Kidney (tissue), 14 donors: ENCODE measurements around the gene SNRPF. TPM values are rescaled to one million over a fixed set of nuclear protein-coding genes. Genes with fewer than 3 reads are reported as not detected.
A peak's percentile ranks its signal among the peaks of the same experiment; 100 is the strongest.

ENCODE experiments used
- DNase-seq, 5 donors: peaks; one replicate each; pipeline ENCODE4 v3.0.0-alpha.2; 2013 to 2020
- FAIRE-seq: peaks from 2 replicates; lab custom pipeline; 2012; peaks lifted over from hg19 to GRCh38; lab: Jason Lieb, UNC
- H3K27ac ChIP-seq, 2 donors: one replicate each; pipeline ENCODE4 v1.7.0; 2013; ENCODE audit warnings: low read depth in 2 of 2, low read length in 2 of 2, inconsistent platforms in 1 of 2
- H3K27me3 ChIP-seq: one replicate; pipeline ENCODE4 v1.7.1; 2013; ENCODE audit warnings: low read length, inconsistent platforms; ENCODE audit not compliant: control insufficient read depth, insufficient read depth
- H3K36me3 ChIP-seq, 3 donors: one replicate each; pipeline versions ENCODE4 v1.7.0 to v1.7.1; 2013; ENCODE audit warnings: low read length in 3 of 3, control low read depth in 1 of 3, inconsistent platforms in 1 of 3; ENCODE audit not compliant: insufficient read depth in 3 of 3, control insufficient read depth in 2 of 3
- H3K4me1 ChIP-seq, 3 donors: one replicate each; pipeline versions ENCODE4 v1.7.0 to v1.7.1; 2013; ENCODE audit warnings: low read length in 3 of 3, inconsistent platforms in 1 of 3, low read depth in 1 of 3; ENCODE audit not compliant: control insufficient read depth in 2 of 3, insufficient read depth in 2 of 3
- H3K4me3 ChIP-seq, 3 donors: one replicate each; pipeline versions ENCODE4 v1.7.0 to v1.8.1; 2013; ENCODE audit warnings: low read length in 3 of 3, control low read depth in 1 of 3, inconsistent platforms in 1 of 3
- H3K9ac ChIP-seq, 3 donors: one replicate each; pipeline versions ENCODE4 v1.7.0 to v1.7.1; 2013; ENCODE audit warnings: low read length in 3 of 3, control low read depth in 1 of 3, inconsistent platforms in 1 of 3
- H3K9me3 ChIP-seq, 3 donors: one replicate each; pipeline versions ENCODE4 v1.7.0 to v1.7.1; 2013; ENCODE audit warnings: low read length in 3 of 3, control low read depth in 1 of 3, inconsistent platforms in 1 of 3; ENCODE audit not compliant: control insufficient read depth in 2 of 3, insufficient read depth in 1 of 3
- intact Hi-C: fragments of 100-400 bp; cut with DNase I; formaldehyde crosslinking; loops from one replicate; pipeline ENCODE4 v1.11.1; 2022
- polyA plus RNA-seq: library from polyadenylated mRNA; stranded (reverse); fragments of 350-450 nt; fragmentation: Illumina TruSeq; extraction: RNeasy Lipid Tissue Mini Kit (QIAGEN cat#74804); gene quantifications from one replicate; pipeline ENCODE4 v1.2.3, GENCODE V29; 2014; ENCODE audit warnings: low read depth, low replicate concordance; ENCODE audit not compliant: insufficient read depth
- total RNA-seq: library from RNA; stranded (reverse); fragmentation: NEBNext Ultra II Directional; extraction: Animal tissue kit (Norgen Biotek cat#: 25700); gene quantifications from one replicate; pipeline ENCODE4 v1.2.1, GENCODE V29; 2021
- TF ChIP-seq, protein P1 (sequence below): IDR thresholded peaks from 3 replicates; pipeline ENCODE4 v1.5.1; 2012; ENCODE audit warnings: mild to moderate bottlenecking, moderate library complexity, borderline replicate concordance; ENCODE audit not compliant: insufficient read depth; ENCODE audit errors: extremely low read depth
- donor health status: control.
- donor health status: control.
- donor health status: control.
- donor health status: control.
- donor health status: control.
- donor health status: DM: yes; HTN: yes; CAD: no.
- donor health status: Normal renal cell carcinoma (clear cell type).

Gene SNRPF
- total and polyA plus RNA-seq, 2 donors from 2014 or later = 17.7 to 42.1 TPM

DNA sequence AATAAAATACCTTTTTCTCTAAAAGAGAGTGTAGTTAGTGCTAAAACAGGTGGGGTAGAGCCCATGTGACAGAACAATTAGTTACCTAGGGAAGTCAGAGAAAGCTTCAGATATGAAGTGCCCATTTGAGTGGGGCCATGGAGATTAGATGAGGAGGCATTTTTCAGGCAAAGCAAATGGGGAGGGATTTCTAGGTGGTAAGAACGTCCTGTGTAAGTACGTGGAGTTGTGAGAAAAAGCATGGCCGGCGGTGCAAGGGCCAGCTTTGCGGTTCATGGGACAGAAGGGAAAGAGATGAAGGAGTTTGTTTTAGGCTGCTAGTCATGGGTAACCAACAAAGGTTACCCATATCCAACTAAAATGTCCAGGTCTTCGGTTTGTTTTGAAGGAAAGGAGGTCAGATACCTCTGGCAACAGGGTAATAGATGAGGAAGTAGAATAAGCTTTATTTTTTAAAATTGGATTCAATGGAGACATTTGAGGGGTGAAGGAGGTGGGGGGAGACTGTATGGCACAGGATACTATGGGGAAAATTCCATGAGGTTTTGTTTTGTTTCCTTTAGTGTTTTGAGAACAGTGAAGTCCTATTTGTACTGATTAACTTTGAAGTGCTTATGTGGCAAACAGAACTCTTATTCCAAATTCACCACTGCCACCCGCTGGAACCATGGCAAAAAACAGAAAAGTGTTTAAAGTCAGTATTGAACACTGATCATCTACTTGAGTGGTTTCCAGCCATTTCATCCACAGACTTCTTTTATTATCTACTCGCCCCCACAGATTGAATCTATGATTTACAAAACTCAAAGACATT, 10.0 kb upstream of the SNRPF start:
- DNase-seq (peak in 3 of 5 donors; percentile 36 to 77 (median 69)), FAIRE-seq (peak; percentile 80)
- Histone ChIP-seq H3K9me3 (no peaks in the 10 kb centered on the region), H3K4me1 (no peaks in the 10 kb centered on the region), H3K4me3 (peak overlapping the region in 2 of 3 donors; percentile 53 to 59), H3K9ac (peak overlapping the region in 2 of 3 donors; percentile 24 to 45), H3K27ac (peak overlapping the region; percentile 44 to 45), H3K27me3 (no peaks in the 10 kb centered on the region), H3K36me3 (no peaks in the 10 kb centered on the region)
- intact Hi-C loops = no loop called here
- TF ChIP-seq, protein P1, sequence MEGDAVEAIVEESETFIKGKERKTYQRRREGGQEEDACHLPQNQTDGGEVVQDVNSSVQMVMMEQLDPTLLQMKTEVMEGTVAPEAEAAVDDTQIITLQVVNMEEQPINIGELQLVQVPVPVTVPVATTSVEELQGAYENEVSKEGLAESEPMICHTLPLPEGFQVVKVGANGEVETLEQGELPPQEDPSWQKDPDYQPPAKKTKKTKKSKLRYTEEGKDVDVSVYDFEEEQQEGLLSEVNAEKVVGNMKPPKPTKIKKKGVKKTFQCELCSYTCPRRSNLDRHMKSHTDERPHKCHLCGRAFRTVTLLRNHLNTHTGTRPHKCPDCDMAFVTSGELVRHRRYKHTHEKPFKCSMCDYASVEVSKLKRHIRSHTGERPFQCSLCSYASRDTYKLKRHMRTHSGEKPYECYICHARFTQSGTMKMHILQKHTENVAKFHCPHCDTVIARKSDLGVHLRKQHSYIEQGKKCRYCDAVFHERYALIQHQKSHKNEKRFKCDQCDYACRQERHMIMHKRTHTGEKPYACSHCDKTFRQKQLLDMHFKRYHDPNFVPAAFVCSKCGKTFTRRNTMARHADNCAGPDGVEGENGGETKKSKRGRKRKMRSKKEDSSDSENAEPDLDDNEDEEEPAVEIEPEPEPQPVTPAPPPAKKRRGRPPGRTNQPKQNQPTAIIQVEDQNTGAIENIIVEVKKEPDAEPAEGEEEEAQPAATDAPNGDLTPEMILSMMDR = peak; percentile 49

DNA sequence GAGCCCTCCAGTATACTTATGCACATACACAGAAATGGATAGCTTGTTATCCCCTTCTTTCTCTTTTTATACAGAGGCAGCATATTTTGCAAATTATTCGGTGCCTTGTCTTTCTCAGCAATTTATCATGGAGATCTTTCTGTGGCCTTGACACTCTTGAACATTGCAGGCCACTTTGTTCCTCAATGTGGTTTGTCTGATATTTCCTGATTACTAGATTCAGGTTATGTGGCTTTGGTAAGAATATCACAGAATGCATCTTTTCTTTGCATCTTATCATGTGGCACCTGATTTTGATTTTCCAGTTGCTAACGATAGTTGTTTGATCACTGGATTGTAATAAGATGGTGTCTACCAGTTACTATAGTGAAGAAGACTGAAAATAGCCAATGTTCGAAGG, 7.1 kb upstream of the SNRPF start:
- H3K27me3 ChIP-seq = no peaks in the 10 kb centered on the region
- H3K4me1 ChIP-seq = no peaks in the 10 kb centered on the region
- DNase-seq = no peak
- H3K36me3 ChIP-seq = no peaks in the 10 kb centered on the region
- no peak overlapping the region for H3K9ac ChIP-seq
- FAIRE-seq = no peak
- intact Hi-C loops = no loop called here
- H3K4me3 ChIP-seq = no peak overlapping the region
- no peak overlapping the region for H3K27ac ChIP-seq
- TF ChIP-seq, protein P1 = no peak
- H3K9me3 ChIP-seq = no peaks in the 10 kb centered on the region

DNA sequence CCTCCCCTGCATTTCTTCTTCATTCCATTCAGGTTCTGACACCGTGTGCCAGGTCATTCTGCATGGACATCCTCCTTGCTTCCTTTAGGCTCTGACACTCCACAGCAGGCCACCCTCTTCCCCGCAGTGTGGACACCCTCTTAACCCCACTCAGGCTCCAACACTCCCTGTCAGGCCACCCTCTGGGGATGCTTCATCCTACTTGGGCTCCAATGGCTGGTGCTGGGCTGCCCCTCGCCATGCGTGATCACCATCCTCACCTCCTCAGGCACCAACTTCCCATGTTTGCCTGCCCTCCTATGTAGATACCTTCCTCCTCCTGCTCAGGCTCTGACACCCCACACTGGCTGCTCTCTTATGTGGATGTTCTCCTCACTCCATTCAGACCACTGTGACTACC, 6.6 kb upstream of the SNRPF start:
- no peaks in the 10 kb centered on the region for H3K9me3 ChIP-seq
- H3K4me3 ChIP-seq = no peak overlapping the region
- TF ChIP-seq, protein P1 = no peak
- no peaks in the 10 kb centered on the region for H3K4me1 ChIP-seq
- no peaks in the 10 kb centered on the region for H3K36me3 ChIP-seq
- H3K27me3 ChIP-seq = no peaks in the 10 kb centered on the region
- FAIRE-seq = no peak
- intact Hi-C loops = no loop called here
- DNase-seq = no peak
- H3K27ac ChIP-seq = no peak overlapping the region
- no peak overlapping the region for H3K9ac ChIP-seq
